ENCODE results near the gene NINL. TPM values are rescaled to one million over a fixed set of nuclear protein-coding genes. Genes with fewer than 3 reads are reported as not detected.

NINL gene
- total RNA-seq, 1 experiment from 2014 or later: 7.2 TPM

- ChIA-PET RAD21 (ENCODE audit: low non-redundant PET in 1 of 2, low total read pairs in 2 of 2, uncharacterized antibody in 2 of 2, unreplicated experiment in 2 of 2) (no interaction called here), CTCF (no interaction called here)
Observed at GRCh38 chr20:25491446-25492038, 93.8 kb downstream of the NINL start.

More at GRCh38 chr20:25491446-25492038, 93.8 kb downstream of the NINL start:
- no peaks in the 10 kb centered on the region for H3K9me2 ChIP-seq (ENCODE audit: insufficient read depth)
- no peaks in the 10 kb centered on the region for H3K4me1 ChIP-seq (ENCODE audit: control insufficient read depth in 1 of 2, insufficient read depth in 2 of 2, low read length in 2 of 2)
- POLR2A ChIA-PET: no interaction called here
- H3K4me3 ChIP-seq (replicated peaks in 1 of 2; ENCODE audit: low read depth in 1 of 2, low read length in 2 of 2): no peak overlapping the region
- H3K27ac ChIP-seq (ENCODE audit: low read depth, low read length): no peak overlapping the region
- ATAC-seq: no peak
- no peak overlapping the region for H2AFZ ChIP-seq (ENCODE audit: low read depth, low read length, poor library complexity, severe bottlenecking)
- H3K79me2 ChIP-seq (ENCODE audit: insufficient read depth, low read length): no peaks in the 10 kb centered on the region
- no TSS peak for BruUV-seq (replicated peaks)
- no peak overlapping the region for H3K4me2 ChIP-seq (ENCODE audit: low read length)
- H3K9ac ChIP-seq (ENCODE audit: low read length): no peak overlapping the region
- no peak for DNase-seq (ENCODE audit: low read depth, low spot score)
- intact Hi-C loops (cut with micrococcal nuclease): no loop called here
- H4K20me1 ChIP-seq (ENCODE audit: insufficient read depth): no peaks in the 10 kb centered on the region
- no peak for TF ChIP-seq POLR2A (IDR thresholded peaks at IDR 0.05; ENCODE audit: borderline replicate concordance, extremely low read depth, insufficient read depth, insufficient read length)
- no peak for TF ChIP-seq EGR1 (IDR thresholded peaks at IDR 0.05; ENCODE audit: low read depth)
- TF ChIP-seq EZH2 (IDR thresholded peaks at IDR 0.05): no peak
- no peak for TF ChIP-seq ZBTB33 (IDR thresholded peaks at IDR 0.05; ENCODE audit: extremely low read depth, insufficient replicate concordance, low read length)
- no peak for TF ChIP-seq CTCF (IDR thresholded peaks at IDR 0.05 in 2 of 3, conservative IDR thresholded peaks at IDR 0.05 in 1 of 3; ENCODE audit: borderline replicate concordance in 1 of 3, insufficient read depth in 1 of 3, low read depth in 2 of 3, low read length in 2 of 3)
- no peak for TF ChIP-seq CEBPB (IDR thresholded peaks at IDR 0.05; ENCODE audit: low read depth)
- no peak for TF ChIP-seq REST (IDR thresholded peaks at IDR 0.05; ENCODE audit: low read depth)
- TF ChIP-seq YY1 (IDR thresholded peaks at IDR 0.05; ENCODE audit: extremely low read depth, insufficient replicate concordance, low read depth, low read length): no peak
- no peak for TF ChIP-seq ELF1 (IDR thresholded peaks at IDR 0.05; ENCODE audit: borderline replicate concordance, low read depth)
- no peaks in the 10 kb centered on the region for H3K27me3 ChIP-seq (ENCODE audit: insufficient read depth, low read length)
- no peaks in the 10 kb centered on the region for H3K9me3 ChIP-seq (ENCODE audit: control insufficient read depth in 1 of 2, insufficient read depth in 1 of 2, low read depth in 1 of 2, low read length in 2 of 2)
- no peaks in the 10 kb centered on the region; a peak in 1 of 4 replicates for H3K36me3 ChIP-seq (ENCODE audit: control insufficient read depth in 1 of 2, insufficient read depth in 2 of 2, low read length in 2 of 2)
